ENCODE measurements around the gene DHX16. TPM values are rescaled to one million over a fixed set of nuclear protein-coding genes. Genes with fewer than 3 reads are reported as not detected.

The DHX16 gene
- total RNA-seq, 1 donor from 2014 or later, result 50.4 TPM

DNA sequence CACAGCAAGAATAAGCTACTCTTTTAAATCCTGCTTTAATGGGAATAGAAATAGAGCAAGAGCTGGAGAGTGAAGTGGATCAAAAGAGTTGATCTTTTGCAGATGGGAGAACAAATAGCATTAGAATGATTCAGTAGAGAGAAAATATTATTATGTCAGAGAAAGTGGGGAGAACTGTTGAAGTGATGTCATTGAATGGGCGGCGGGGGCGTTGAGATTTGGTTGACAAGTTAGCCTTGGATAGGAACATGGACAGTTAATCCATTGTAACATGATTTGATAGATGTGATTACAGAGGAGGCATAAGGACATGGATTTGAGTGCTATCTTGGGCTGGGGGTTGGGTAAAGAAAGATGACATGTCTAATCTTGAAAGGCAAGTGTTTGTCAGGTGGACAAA lies 37.0 kb downstream of the DHX16 start:
- TF ChIP-seq, protein P1, sequence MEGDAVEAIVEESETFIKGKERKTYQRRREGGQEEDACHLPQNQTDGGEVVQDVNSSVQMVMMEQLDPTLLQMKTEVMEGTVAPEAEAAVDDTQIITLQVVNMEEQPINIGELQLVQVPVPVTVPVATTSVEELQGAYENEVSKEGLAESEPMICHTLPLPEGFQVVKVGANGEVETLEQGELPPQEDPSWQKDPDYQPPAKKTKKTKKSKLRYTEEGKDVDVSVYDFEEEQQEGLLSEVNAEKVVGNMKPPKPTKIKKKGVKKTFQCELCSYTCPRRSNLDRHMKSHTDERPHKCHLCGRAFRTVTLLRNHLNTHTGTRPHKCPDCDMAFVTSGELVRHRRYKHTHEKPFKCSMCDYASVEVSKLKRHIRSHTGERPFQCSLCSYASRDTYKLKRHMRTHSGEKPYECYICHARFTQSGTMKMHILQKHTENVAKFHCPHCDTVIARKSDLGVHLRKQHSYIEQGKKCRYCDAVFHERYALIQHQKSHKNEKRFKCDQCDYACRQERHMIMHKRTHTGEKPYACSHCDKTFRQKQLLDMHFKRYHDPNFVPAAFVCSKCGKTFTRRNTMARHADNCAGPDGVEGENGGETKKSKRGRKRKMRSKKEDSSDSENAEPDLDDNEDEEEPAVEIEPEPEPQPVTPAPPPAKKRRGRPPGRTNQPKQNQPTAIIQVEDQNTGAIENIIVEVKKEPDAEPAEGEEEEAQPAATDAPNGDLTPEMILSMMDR (IDR thresholded peaks at IDR 0.05), result no peak
- ChIA-PET POLR2A (no interaction called here), CTCF (no interaction called here)
- Mint-ChIP-seq H3K27me3 (no peaks in the 10 kb centered on the region), H3K9me3 (no peaks in the 10 kb centered on the region), H3K36me3 (ENCODE audit: low read depth) (peaks cover 38% of the 10 kb centered on the region), H3K4me3 (no peak overlapping the region), H3K27ac (no peak overlapping the region), H3K4me1 (no peaks in the 10 kb centered on the region)
- ATAC-seq (ENCODE audit: low read depth) (no peak), DNase-seq (no peak)
- intact Hi-C loops (cut with micrococcal nuclease), result no loop called here

DNA sequence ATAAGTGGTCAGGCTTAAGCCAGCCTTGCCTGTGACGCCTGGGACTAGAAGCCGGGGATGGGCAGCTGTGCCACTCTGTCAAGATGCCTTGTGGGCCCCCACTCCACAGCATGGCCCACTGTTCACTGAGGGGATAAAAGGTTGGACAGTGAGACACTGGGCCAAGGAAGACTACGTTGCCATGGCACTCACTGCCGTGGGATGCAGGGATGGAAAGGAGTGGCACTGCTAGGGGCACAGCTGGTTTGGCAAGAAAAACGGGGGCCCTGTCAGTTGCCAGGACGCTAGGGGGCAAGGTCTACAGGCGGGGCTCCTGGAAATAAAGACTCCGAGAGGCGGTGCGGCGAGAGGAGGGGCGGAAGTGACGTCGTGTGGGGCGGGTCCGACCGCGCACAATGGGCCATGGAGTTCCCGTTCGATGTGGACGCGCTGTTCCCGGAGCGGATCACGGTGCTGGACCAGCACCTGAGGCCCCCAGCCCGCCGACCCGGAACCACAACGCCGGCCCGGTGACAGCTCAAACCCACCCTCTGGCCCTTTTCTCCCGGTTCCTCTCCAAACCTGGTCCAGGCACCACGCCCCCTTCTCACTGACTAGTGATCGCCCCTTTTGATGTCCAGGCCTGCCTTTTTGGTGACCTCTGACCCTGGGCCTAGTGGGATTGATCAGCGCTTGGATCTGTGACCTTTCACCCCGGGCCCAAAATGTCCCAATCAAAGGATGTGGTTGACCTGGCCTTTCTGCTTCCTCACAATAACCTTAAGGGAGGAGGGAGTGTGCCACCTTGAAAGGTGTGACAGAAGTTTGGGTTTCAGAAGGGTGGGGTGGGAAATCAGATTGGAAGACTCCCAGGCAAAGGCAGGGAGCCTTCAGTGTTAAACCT lies 46.1 kb downstream of the DHX16 start, which contains the start of gene ATAT1:
Gene ATAT1 (plus strand): TSS at position 391 of the 883 bp plus-strand sequence.
- POLR2A ChIA-PET, result interaction anchor here (0.5 to 3.1 kb wide), 7 partner anchors 9 to 104 kb away, joined by 5 to 17 read pairs (median 6); partner anchors contain the start of genes MRPS18B and PPP1R10
- intact Hi-C loops (cut with micrococcal nuclease), result loop anchor here (1.0 to 2.0 kb wide), 3 partner anchors 9 to 47 kb away; partner anchors contain the start of genes C6orf136, DHX16, MRPS18B and PPP1R10
- peaks cover 21% of the 10 kb centered on the region for H3K4me1 Mint-ChIP-seq
- H3K9me3 Mint-ChIP-seq, result no peaks in the 10 kb centered on the region
- TF ChIP-seq, protein P1 (IDR thresholded peaks at IDR 0.05), result no peak
- CTCF ChIA-PET, result interaction anchor here (1.2 to 1.6 kb wide), 4 partner anchors 43 to 104 kb away, joined by 3 to 11 read pairs (median 6); partner anchors contain the start of gene DHX16
- peak within 1 kb of the TSS; percentile 90 for H3K4me3 Mint-ChIP-seq
- peak; percentile 86 for DNase-seq
- H3K27ac Mint-ChIP-seq, result peak within 1 kb of the TSS; percentile 89
- peaks cover 68% of the 10 kb centered on the region for H3K36me3 Mint-ChIP-seq (ENCODE audit: low read depth)
- no peaks in the 10 kb centered on the region for H3K27me3 Mint-ChIP-seq
- peak; percentile 99 for ATAC-seq (ENCODE audit: low read depth)

DNA sequence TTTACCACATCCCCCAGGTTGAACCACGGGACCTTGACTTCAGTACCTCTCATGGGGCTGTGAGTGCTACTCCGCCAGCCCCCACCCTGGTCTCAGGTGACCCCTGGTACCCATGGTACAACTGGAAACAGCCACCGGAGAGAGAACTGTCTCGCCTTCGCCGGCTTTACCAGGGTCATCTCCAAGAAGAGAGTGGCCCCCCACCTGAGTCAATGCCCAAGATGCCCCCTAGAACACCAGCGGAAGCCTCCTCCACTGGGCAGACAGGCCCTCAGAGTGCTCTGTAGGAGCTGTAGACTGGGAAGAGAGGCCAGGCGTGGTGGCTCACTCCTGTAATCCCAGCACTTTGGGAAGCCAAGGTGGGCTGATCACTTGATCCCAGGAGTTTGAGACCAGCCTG lies 47.3 kb downstream of the DHX16 start:
- H3K4me1 Mint-ChIP-seq, result peaks cover 21% of the 10 kb centered on the region
- ChIA-PET POLR2A (interaction anchor here (1.3 to 3.1 kb wide), 4 partner anchors 8 to 105 kb away, joined by 5 to 17 read pairs (median 8); partner anchors contain the start of genes MRPS18B and PPP1R10), CTCF (interaction anchor here (1.2 to 1.6 kb wide), 4 partner anchors 44 to 106 kb away, joined by 3 to 11 read pairs (median 6); partner anchors contain the start of gene DHX16)
- peaks cover 70% of the 10 kb centered on the region for H3K36me3 Mint-ChIP-seq (ENCODE audit: low read depth)
- DNase-seq (no peak), ATAC-seq (ENCODE audit: low read depth) (no peak)
- intact Hi-C loops (cut with micrococcal nuclease), result no loop called here
- no peaks in the 10 kb centered on the region for H3K27me3 Mint-ChIP-seq
- TF ChIP-seq, protein P1 (IDR thresholded peaks at IDR 0.05), result no peak
- H3K4me3 Mint-ChIP-seq, result no peak overlapping the region
- H3K9me3 Mint-ChIP-seq, result no peaks in the 10 kb centered on the region
- peak overlapping the region; percentile 56 for H3K27ac Mint-ChIP-seq

DNA sequence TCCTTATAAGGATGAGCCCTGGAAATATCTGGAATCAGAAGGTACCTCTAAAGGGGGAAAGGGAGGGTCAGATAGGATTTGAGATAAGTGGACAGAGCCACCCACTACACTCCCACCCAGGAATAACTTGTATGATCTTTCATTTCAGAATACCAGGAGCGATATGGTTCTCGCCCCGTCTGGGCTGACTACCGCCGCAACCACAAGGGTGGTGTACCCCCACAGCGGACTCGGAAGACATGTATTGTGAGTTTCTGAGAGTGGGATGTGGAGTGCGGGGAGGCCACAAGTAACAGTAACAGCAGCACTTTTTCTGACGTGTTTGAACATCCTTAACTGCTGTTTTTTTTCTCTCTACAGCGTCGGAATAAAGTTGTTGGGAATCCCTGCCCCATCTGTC lies 53.2 kb downstream of the DHX16 start:
- H3K27ac Mint-ChIP-seq, result no peak overlapping the region
- ChIA-PET CTCF (no interaction called here), POLR2A (interaction anchor here (2.8 kb wide), 1 partner anchor 101 kb away, joined by 31 read pairs; the partner anchor contains the start of gene TUBB)
- H3K9me3 Mint-ChIP-seq, result no peaks in the 10 kb centered on the region
- H3K4me1 Mint-ChIP-seq, result peaks cover 12% of the 10 kb centered on the region
- no peak for ATAC-seq (ENCODE audit: low read depth)
- H3K36me3 Mint-ChIP-seq (ENCODE audit: low read depth), result peaks cover 75% of the 10 kb centered on the region
- H3K27me3 Mint-ChIP-seq, result no peaks in the 10 kb centered on the region
- TF ChIP-seq, protein P1 (IDR thresholded peaks at IDR 0.05), result no peak
- no peak overlapping the region for H3K4me3 Mint-ChIP-seq
- no peak for DNase-seq
- intact Hi-C loops (cut with micrococcal nuclease), result loop anchor here (5.0 kb wide), 5 partner anchors 123 to 1558 kb away; partner anchors contain the start of genes AGPAT1, FLOT1, HLA-B and IER3
